ENCODE results near the gene CNBP. TPM values are rescaled to one million over a fixed set of nuclear protein-coding genes. Genes with fewer than 3 reads are reported as not detected.
"Not testable (repeated sequence)": the region's sequence is repeated elsewhere in the genome, so short reads cannot be mapped to it uniquely, and the experiment has no call there.

Gene CNBP
- total RNA-seq, 2 experiments from 2014 or later, result 305 to 379 TPM

DNA sequence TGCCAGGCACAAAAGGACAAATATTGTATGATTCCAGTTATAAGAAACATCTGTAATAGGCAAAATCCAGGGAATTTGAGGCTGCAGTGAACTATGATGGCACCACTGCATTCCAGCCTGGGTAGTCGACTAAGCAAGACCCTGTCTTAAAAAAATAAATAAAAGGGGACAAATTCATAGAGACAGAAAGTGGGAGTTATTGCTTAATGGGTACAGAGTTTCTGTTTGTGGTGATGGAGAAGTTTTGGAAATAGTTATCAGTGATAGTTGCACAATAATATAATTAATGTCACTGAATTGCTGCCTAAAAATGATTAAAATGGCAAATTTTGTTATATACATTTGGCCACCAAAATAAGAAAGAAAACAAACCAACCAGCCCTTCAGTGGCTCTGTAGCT lies 27.6 kb upstream of the CNBP start:
- ChIA-PET CTCF (interaction anchor here (0.6 kb wide), 1 partner anchor 220 kb away, joined by 3 read pairs; no protein-coding TSS in a partner anchor), POLR2A (no interaction called here)
- Mint-ChIP-seq H3K4me1 (no peaks in the 10 kb centered on the region), H3K36me3 (ENCODE audit: low read depth) (no peaks in the 10 kb centered on the region), H3K9me3 (ENCODE audit: low read depth) (no peaks in the 10 kb centered on the region), H3K4me3 (no peak overlapping the region), H3K27me3 (no peaks in the 10 kb centered on the region), H3K27ac (no peak overlapping the region)
- no peak for ATAC-seq
- DNase-seq, result no peak
- intact Hi-C loops (cut with DNase I, micrococcal nuclease), result no loop called here

DNA sequence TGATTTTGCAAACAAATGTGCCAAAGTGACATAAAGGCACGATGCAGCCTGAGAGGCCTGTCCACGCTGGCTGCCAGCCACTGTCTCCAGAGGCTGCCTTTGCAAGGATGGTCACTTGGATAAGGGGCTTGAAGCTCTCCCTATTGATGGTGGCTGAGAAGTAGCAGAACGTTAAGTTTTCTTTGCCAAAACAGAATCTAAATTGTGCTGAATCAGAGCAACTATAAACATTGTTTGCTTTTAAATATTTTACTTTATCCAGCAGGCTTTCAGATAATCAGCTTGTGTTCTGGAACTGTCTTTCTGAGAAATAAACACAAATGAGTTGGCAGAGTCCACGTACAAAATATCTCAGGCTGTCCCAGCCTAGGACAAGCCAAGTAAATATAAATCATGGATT lies 23.8 kb upstream of the CNBP start:
- Mint-ChIP-seq H3K27me3 (no peaks in the 10 kb centered on the region), H3K36me3 (ENCODE audit: low read depth) (no peaks in the 10 kb centered on the region), H3K4me1 (no peaks in the 10 kb centered on the region), H3K9me3 (ENCODE audit: low read depth) (no peaks in the 10 kb centered on the region), H3K27ac (no peak overlapping the region), H3K4me3 (no peak overlapping the region)
- CTCF ChIA-PET, result no interaction called here
- DNase-seq (no peak), ATAC-seq (no peak)
- intact Hi-C loops (cut with DNase I, micrococcal nuclease), result no loop called here
- POLR2A ChIA-PET, result no interaction called here

DNA sequence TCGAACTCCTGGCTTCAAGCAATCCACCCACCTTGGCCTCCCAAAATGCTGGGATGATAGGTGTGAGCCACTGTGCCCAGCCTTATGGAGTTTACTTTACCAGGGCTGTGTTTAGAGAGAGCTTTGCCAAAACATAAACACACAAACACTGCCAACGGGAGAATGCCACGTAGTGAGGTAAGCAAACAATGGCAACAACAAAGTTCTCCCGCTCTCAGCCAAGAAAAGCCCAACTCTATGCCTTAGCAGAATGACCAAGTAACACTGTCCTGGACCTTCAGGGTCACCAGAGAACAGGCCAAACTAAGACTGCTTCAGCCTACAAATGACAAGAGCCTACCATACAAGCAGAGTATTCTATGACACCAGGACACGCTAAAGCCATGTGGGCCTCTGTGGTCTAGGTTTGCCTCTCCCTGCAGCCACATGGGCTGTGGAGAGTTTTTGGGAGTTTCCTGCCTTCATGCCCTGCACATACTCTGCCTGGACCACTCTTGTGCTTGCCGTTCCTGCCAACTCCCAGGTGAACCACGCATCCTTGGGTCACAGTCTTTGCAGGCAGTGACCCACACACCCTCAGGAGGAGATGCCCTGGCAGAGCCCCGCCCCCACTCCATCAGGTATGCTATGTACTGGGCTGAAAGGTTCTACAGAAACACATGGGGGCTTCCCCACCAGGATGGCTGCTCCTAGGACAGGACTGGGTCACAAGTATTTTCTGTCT lies 21.6 kb upstream of the CNBP start:
- Mint-ChIP-seq H3K4me3 (no peak overlapping the region), H3K27me3 (no peaks in the 10 kb centered on the region), H3K27ac (no peak overlapping the region), H3K4me1 (no peaks in the 10 kb centered on the region), H3K9me3 (ENCODE audit: low read depth) (no peaks in the 10 kb centered on the region), H3K36me3 (ENCODE audit: low read depth) (no peaks in the 10 kb centered on the region)
- ATAC-seq (no peak), DNase-seq (no peak)
- CTCF ChIA-PET, result interaction anchor here (0.8 to 1.0 kb wide), 2 partner anchors 41 to 44 kb away, joined by 3 read pairs; no protein-coding TSS in a partner anchor
- POLR2A ChIA-PET, result no interaction called here
- intact Hi-C loops (cut with DNase I, micrococcal nuclease), result no loop called here

DNA sequence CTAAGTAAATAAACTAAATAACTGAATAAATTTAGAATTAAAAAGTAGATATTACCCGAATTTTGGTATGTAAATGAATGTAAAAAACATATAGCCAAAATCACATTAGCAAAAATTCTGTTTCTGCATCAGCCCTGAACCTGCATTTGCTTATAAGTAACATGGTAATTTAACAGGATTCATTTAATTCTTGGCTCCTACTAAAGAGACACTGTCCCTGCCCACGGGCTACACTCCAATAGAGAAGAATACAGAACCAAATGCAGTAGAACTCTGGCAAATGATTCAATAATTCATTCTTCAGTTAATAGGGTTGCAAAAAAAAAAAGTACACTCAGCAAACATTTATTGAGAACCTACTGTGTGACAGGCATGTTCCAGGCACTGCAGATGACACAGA lies 20.8 kb upstream of the CNBP start:
- intact Hi-C loops (cut with DNase I, micrococcal nuclease), result no loop called here
- Mint-ChIP-seq H3K36me3 (ENCODE audit: low read depth) (no peaks in the 10 kb centered on the region), H3K4me3 (no peak overlapping the region), H3K4me1 (no peaks in the 10 kb centered on the region), H3K27me3 (no peaks in the 10 kb centered on the region), H3K27ac (no peak overlapping the region), H3K9me3 (ENCODE audit: low read depth) (no peaks in the 10 kb centered on the region)
- DNase-seq (no peak), ATAC-seq (no peak)
- POLR2A ChIA-PET, result no interaction called here
- CTCF ChIA-PET, result interaction anchor here (0.8 kb wide), 1 partner anchor 43 kb away, joined by 3 read pairs; no protein-coding TSS in a partner anchor

DNA sequence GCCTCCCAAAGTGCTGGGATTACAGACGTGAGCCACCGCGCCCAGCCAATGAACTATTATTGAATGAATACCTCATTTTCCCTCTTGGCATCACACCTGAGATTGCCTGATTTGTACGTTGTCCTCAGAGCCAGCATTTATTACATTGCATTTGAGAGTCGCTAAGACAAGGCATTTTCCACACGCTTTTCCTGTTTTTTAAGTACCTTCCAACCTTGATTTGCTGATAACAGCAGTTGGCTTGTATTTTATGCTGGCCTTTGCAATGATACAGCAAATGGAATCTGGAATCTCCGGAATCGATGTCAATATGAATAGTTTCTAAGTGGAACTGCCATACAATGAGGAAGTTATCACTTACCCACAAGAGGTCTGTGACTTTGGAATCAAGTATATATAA lies 15.7 kb upstream of the CNBP start:
- H3K27me3 Mint-ChIP-seq, result no peaks in the 10 kb centered on the region
- intact Hi-C loops (cut with DNase I, micrococcal nuclease), result no loop called here
- ChIA-PET CTCF (interaction anchor here (0.8 to 2.0 kb wide), 2 partner anchors 230 to 582 kb away, joined by 3 to 6 read pairs; no protein-coding TSS in a partner anchor), POLR2A (no interaction called here)
- no peaks in the 10 kb centered on the region for H3K9me3 Mint-ChIP-seq (ENCODE audit: low read depth)
- peaks cover 8% of the 10 kb centered on the region for H3K4me1 Mint-ChIP-seq
- H3K4me3 Mint-ChIP-seq, result no peak overlapping the region
- H3K36me3 Mint-ChIP-seq (ENCODE audit: low read depth), result no peaks in the 10 kb centered on the region
- no peak overlapping the region for H3K27ac Mint-ChIP-seq
- ATAC-seq (no peak), DNase-seq (no peak)

DNA sequence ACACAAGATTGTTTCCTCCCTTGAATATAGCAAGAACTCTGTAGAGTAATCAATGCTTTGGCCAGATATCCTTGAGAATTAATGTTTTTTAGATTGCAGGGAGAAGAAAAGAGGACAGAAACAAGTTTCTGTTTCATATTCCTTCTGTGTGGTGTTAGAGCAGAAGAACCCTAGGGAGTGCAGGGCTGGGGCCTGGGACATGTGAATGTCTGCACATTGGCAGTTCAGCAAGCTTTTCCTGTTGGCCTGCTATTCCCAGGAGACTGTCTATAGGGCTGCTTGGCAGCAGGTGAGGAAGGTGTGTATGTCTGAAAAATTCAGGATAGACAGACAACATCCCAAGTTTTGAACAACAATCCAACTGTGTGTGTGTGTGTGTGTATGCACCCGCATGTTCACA lies 13.6 kb upstream of the CNBP start:
- CTCF ChIA-PET, result no interaction called here
- Mint-ChIP-seq H3K27ac (no peak overlapping the region), H3K36me3 (ENCODE audit: low read depth) (no peaks in the 10 kb centered on the region), H3K4me1 (peaks cover 8% of the 10 kb centered on the region), H3K27me3 (no peaks in the 10 kb centered on the region), H3K9me3 (ENCODE audit: low read depth) (no peaks in the 10 kb centered on the region), H3K4me3 (no peak overlapping the region)
- POLR2A ChIA-PET, result interaction anchor here (1.2 kb wide), 1 partner anchor 12 kb away, joined by 3 read pairs; no protein-coding TSS in a partner anchor
- DNase-seq (no peak), ATAC-seq (no peak)
- intact Hi-C loops (cut with DNase I, micrococcal nuclease), result no loop called here

DNA sequence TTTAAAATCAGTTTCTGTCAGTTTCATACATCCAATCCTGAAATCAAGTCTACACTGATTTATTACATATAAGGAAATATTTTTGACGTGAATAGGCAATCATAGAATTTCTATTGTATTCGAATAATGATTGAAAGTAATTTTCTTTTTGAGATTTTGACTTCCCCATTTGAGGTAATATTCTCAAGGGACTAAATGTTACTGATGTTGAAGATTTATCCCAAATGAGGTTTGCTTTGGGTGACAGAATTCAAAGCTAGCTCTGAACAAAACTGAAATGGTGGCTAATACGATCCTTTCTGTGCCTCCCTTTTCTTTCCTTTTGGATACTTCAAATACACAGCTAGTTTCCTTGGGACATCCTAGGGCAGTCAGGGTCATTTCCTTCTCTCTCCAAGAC lies 12.9 kb upstream of the CNBP start:
- POLR2A ChIA-PET, result interaction anchor here (1.2 kb wide), 1 partner anchor 11 kb away, joined by 3 read pairs; no protein-coding TSS in a partner anchor
- Mint-ChIP-seq H3K4me1 (peaks cover 8% of the 10 kb centered on the region), H3K36me3 (ENCODE audit: low read depth) (no peaks in the 10 kb centered on the region), H3K4me3 (no peak overlapping the region), H3K9me3 (ENCODE audit: low read depth) (no peaks in the 10 kb centered on the region), H3K27ac (no peak overlapping the region), H3K27me3 (no peaks in the 10 kb centered on the region)
- CTCF ChIA-PET, result interaction anchor here (0.6 to 1.3 kb wide), 3 partner anchors 27 to 65 kb away, joined by 3 read pairs; no protein-coding TSS in a partner anchor
- intact Hi-C loops (cut with DNase I, micrococcal nuclease), result no loop called here
- no peak for ATAC-seq
- no peak for DNase-seq

DNA sequence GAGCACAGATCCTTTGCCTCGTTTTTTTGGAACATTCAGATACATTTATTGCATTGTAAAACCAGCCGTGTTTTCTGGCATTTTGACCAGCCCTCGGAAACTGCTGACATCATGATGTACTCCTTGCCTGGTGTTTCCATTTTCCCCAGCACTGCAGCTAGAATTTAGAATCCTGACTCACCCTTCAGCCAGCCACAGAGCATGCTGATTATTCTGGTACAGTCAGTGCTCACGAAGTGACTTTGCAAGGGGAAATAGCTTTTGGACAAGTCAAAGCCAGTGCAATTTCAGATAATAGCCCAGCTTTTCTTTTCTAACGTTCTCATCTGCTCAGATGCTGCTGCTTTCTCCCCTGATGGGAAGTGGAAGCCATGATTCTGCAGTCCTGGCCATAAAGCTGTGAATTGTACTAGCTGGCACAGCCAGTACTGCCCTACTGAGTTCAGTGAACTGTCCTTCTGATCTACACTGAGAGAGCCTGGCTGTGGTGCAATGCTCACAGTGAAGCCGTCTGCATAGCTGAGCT lies 12.1 kb upstream of the CNBP start:
- DNase-seq, result peak; percentile 28
- H3K4me1 Mint-ChIP-seq, result peaks cover 8% of the 10 kb centered on the region
- no peaks in the 10 kb centered on the region for H3K27me3 Mint-ChIP-seq
- POLR2A ChIA-PET, result interaction anchor here (0.7 kb wide), 1 partner anchor 10 kb away, joined by 3 read pairs; no protein-coding TSS in a partner anchor
- ATAC-seq, result peak; percentile 83
- CTCF ChIA-PET, result interaction anchor here (1.0 to 1.3 kb wide), 2 partner anchors 28 to 64 kb away, joined by 3 read pairs; no protein-coding TSS in a partner anchor
- intact Hi-C loops (cut with DNase I, micrococcal nuclease), result no loop called here
- H3K4me3 Mint-ChIP-seq, result no peak overlapping the region
- no peak overlapping the region for H3K27ac Mint-ChIP-seq
- H3K36me3 Mint-ChIP-seq (ENCODE audit: low read depth), result no peaks in the 10 kb centered on the region
- no peaks in the 10 kb centered on the region for H3K9me3 Mint-ChIP-seq (ENCODE audit: low read depth)

DNA sequence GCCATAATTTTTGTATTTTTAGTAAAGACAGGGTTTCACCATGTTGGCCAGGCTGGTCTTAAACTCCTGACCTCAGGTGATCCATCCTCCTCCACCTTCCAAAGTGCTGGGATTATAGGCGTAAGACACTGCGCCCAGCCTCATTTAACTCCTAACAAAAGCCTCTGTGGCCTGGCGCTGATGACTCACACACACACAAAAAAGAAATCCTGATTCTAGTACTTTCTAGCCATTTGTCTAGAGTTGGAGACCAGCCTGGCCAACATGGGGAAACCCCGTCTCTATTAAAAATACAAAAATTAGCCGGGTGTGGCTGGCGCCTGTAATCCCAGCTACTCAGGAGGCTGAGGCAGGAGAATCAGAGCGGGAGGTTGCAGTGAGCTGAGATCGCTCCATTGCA lies 6.1 kb upstream of the CNBP start:
- ATAC-seq; H3K27ac Mint-ChIP-seq; H3K9me3 Mint-ChIP-seq (ENCODE audit: low read depth); H3K36me3 Mint-ChIP-seq (ENCODE audit: low read depth); H3K27me3 Mint-ChIP-seq; POLR2A ChIA-PET; H3K4me3 Mint-ChIP-seq; DNase-seq: not testable (repeated sequence)
- CTCF ChIA-PET, result interaction anchor here (0.7 kb wide), 1 partner anchor 62 kb away, joined by 3 read pairs; no protein-coding TSS in a partner anchor
- peaks cover 10% of the 10 kb centered on the region for H3K4me1 Mint-ChIP-seq
- intact Hi-C loops (cut with DNase I, micrococcal nuclease), result loop anchor here in 1 of 2 experiments (10.0 kb wide), 1 partner anchor 1135 kb away; the partner anchor contains the start of gene SEC61A1

DNA sequence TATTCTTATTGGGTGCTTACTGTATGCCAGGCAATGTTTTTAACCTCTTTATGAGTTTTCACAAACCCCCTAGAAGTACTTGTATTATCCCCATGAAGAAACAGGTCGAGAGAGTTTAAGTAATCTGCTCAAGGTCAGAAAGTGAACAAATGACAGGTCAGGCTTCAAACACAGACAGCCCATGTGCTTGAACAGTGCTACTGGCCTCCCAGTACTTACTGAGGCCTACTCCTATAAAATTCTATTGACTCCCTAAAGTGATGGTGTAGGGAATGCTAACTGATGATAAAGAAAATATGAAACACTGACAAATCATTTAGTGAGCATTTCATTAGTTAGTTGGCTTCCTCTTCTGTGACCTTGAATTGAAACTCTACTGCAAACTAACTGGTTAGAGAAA lies 4.2 kb upstream of the CNBP start:
- Mint-ChIP-seq H3K27me3 (no peaks in the 10 kb centered on the region), H3K4me1 (peaks cover 10% of the 10 kb centered on the region), H3K36me3 (ENCODE audit: low read depth) (peaks cover 6% of the 10 kb centered on the region), H3K9me3 (ENCODE audit: low read depth) (no peaks in the 10 kb centered on the region), H3K27ac (no peak overlapping the region), H3K4me3 (no peak overlapping the region)
- no peak for ATAC-seq
- CTCF ChIA-PET, result interaction anchor here (1.2 to 2.8 kb wide), 2 partner anchors 57 to 58 kb away, joined by 7 to 26 read pairs; no protein-coding TSS in a partner anchor
- POLR2A ChIA-PET, result no interaction called here
- DNase-seq, result no peak
- intact Hi-C loops (cut with DNase I, micrococcal nuclease), result loop anchor here in 1 of 2 experiments (10.0 kb wide), 1 partner anchor 1133 kb away; the partner anchor contains the start of gene SEC61A1

DNA sequence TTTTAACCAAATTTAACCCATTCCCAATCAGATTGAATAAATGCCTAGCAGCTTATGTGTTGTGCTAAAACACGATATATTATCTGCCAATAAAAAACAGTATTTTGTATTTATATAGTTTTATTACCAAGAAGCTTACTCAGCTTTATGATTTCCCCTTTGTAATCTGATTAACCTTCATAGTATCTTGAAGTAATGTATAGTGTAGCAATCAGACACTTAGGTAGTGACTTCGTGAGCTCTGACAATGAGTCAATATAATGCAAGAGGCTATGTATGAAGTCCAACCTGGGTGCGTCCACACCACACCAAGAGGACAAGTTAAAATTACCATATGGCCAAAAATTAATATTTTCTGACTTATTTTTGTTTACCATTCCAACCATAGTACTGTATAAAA lies 2.1 kb upstream of the CNBP start:
- ATAC-seq, result no peak
- DNase-seq, result no peak
- H3K27ac Mint-ChIP-seq, result no peak overlapping the region
- CTCF ChIA-PET, result interaction anchor here (0.6 to 2.8 kb wide), 9 partner anchors 23 to 216 kb away, joined by 3 to 26 read pairs (median 3); no protein-coding TSS in a partner anchor
- no peaks in the 10 kb centered on the region for H3K9me3 Mint-ChIP-seq (ENCODE audit: low read depth)
- H3K4me3 Mint-ChIP-seq, result no peak overlapping the region
- POLR2A ChIA-PET, result interaction anchor here (0.7 to 1.4 kb wide), 5 partner anchors 10 to 192 kb away, joined by 3 to 5 read pairs (median 4); partner anchors contain the start of genes CFAP92 and COPG1
- peaks cover 12% of the 10 kb centered on the region for H3K4me1 Mint-ChIP-seq
- intact Hi-C loops (cut with DNase I, micrococcal nuclease), result loop anchor here in 1 of 2 experiments (10.0 kb wide), 1 partner anchor 1131 kb away; the partner anchor contains the start of gene SEC61A1
- H3K27me3 Mint-ChIP-seq, result no peaks in the 10 kb centered on the region
- peaks cover 25% of the 10 kb centered on the region for H3K36me3 Mint-ChIP-seq (ENCODE audit: low read depth)

Data from activated CD4-positive, alpha-beta T cell treated with anti-CD3 and anti-CD28 coated beads for 36 hours (primary cell).